HEK293 (cell line): ENCODE measurements around the gene C9orf43.

Source experiments
- BCL11B ChIP-seq: fragments of 450-650 bp; formaldehyde crosslinking; IDR thresholded peaks from 2 replicates; pipeline ENCODE4 v1.5.1; 2016; ENCODE audit warnings: low read depth, missing biosample characterization, missing genetic modification characterization
- CTCF ChIP-seq: fragments of 450-650 bp; formaldehyde crosslinking; IDR thresholded peaks from 2 replicates; pipeline ENCODE4 v1.5.1; 2016; ENCODE audit warnings: missing biosample characterization, missing genetic modification characterization
- EGR2 ChIP-seq: fragments of 450-650 bp; formaldehyde crosslinking; IDR thresholded peaks from 2 replicates; pipeline ENCODE4 v1.5.1; 2016; ENCODE audit warnings: low read depth, missing biosample characterization, missing genetic modification characterization
- GLIS2 ChIP-seq: fragments of 450-650 bp; formaldehyde crosslinking; IDR thresholded peaks from 2 replicates; pipeline ENCODE4 v1.5.1; 2016; ENCODE audit warnings: missing biosample characterization, missing genetic modification characterization
- MYNN ChIP-seq: fragments of 450-650 bp; formaldehyde crosslinking; IDR thresholded peaks from 2 replicates; pipeline ENCODE4 v1.5.1; 2016; ENCODE audit warnings: missing biosample characterization, missing genetic modification characterization, borderline replicate concordance
- YY2 ChIP-seq: fragments of 450-650 bp; formaldehyde crosslinking; IDR thresholded peaks from 2 replicates; pipeline ENCODE4 v1.5.1; 2016; ENCODE audit warnings: missing biosample characterization, missing genetic modification characterization
- ZBTB11 ChIP-seq: fragments of 450-650 bp; formaldehyde crosslinking; conservative IDR thresholded peaks from 2 replicates; pipeline ENCODE4 v1.5.1; 2016; ENCODE audit warnings: low read depth, missing biosample characterization, missing genetic modification characterization
- ZBTB26 ChIP-seq: fragments of 450-650 bp; formaldehyde crosslinking; optimal IDR thresholded peaks from 2 replicates; pipeline ENCODE3; 2016; ENCODE audit warnings: missing biosample characterization, mild to moderate bottlenecking, missing genetic modification characterization
- ZBTB49 ChIP-seq: fragments of 450-650 bp; formaldehyde crosslinking; IDR thresholded peaks from 2 replicates; pipeline ENCODE4 v1.5.1; 2016; ENCODE audit warnings: missing biosample characterization, missing genetic modification characterization, low read depth
- ZEB2 ChIP-seq: fragments of 450-650 bp; formaldehyde crosslinking; IDR thresholded peaks from 2 replicates; pipeline ENCODE4 v1.5.1; 2016; ENCODE audit warnings: missing biosample characterization, missing genetic modification characterization
- ZIC2 ChIP-seq: fragments of 450-650 bp; formaldehyde crosslinking; IDR thresholded peaks from 2 replicates; pipeline ENCODE4 v1.5.1; 2016; ENCODE audit warnings: missing biosample characterization, missing genetic modification characterization
- ZNF114 ChIP-seq: fragments of 450-650 bp; formaldehyde crosslinking; IDR thresholded peaks from 2 replicates; pipeline ENCODE4 v1.5.0; 2017; ENCODE audit warnings: missing biosample characterization, missing genetic modification characterization
- ZNF121 ChIP-seq: fragments of 450-650 bp; formaldehyde crosslinking; IDR thresholded peaks from 2 replicates; pipeline ENCODE4 v1.5.1; 2016; ENCODE audit warnings: missing biosample characterization, missing genetic modification characterization
- ZNF146 ChIP-seq: fragments of 450-650 bp; formaldehyde crosslinking; IDR thresholded peaks from 2 replicates; pipeline ENCODE4 v1.5.1; 2016; ENCODE audit warnings: missing biosample characterization, missing genetic modification characterization
- ZNF398 ChIP-seq: fragments of 450-650 bp; formaldehyde crosslinking; IDR thresholded peaks from 2 replicates; pipeline ENCODE4 v1.5.1; 2017; ENCODE audit warnings: missing biosample characterization, missing genetic modification characterization
- ZNF530 ChIP-seq: fragments of 450-650 bp; formaldehyde crosslinking; IDR thresholded peaks from 2 replicates; pipeline ENCODE4 v1.5.1; 2016; ENCODE audit warnings: low read depth, missing biosample characterization, missing genetic modification characterization
- ZNF623 ChIP-seq: fragments of 450-650 bp; formaldehyde crosslinking; IDR thresholded peaks from 2 replicates; pipeline ENCODE4 v1.5.1; 2016; ENCODE audit warnings: missing biosample characterization, missing genetic modification characterization
- ZNF843 ChIP-seq: fragments of 450-650 bp; formaldehyde crosslinking; IDR thresholded peaks from 2 replicates; pipeline ENCODE4 v1.5.1; 2016; ENCODE audit warnings: missing biosample characterization, missing genetic modification characterization

Gene C9orf43

GRCh38 chr9:113401027-113401792 is 9.3 kb upstream of the C9orf43 start, which contains the start of gene ALAD (continued):
- peak; percentile 52 for TF ChIP-seq ZBTB26 (tag by site-specific recombination)
- TF ChIP-seq ZNF843 (tag by site-specific recombination) = no peak
- TF ChIP-seq ZNF398 (tag by site-specific recombination) = peak; percentile 82
- TF ChIP-seq ZIC2 = peak; percentile 52
- no peak for TF ChIP-seq ZNF623
- no peak for TF ChIP-seq ZNF114 (tag by site-specific recombination)
- no peak for TF ChIP-seq MYNN (tag by site-specific recombination)
- peak; percentile 91 for TF ChIP-seq CTCF (tag by site-specific recombination)
- TF ChIP-seq ZNF121 (tag by site-specific recombination) = no peak
- TF ChIP-seq EGR2 (tag by site-specific recombination) = peak; percentile 82; the same call in 1 of the 2 replicates
- TF ChIP-seq BCL11B (tag by site-specific recombination) = no peak
- TF ChIP-seq ZBTB49 (tag by site-specific recombination) = no peak
- peak; percentile 69 for TF ChIP-seq ZBTB11 (tag by site-specific recombination)
- TF ChIP-seq YY2 (tag by site-specific recombination) = no peak
- peak; percentile 71; the same call in 1 of the 2 replicates for TF ChIP-seq ZEB2
- no peak for TF ChIP-seq ZNF530 (tag by site-specific recombination)
- no peak for TF ChIP-seq ZNF146
- TF ChIP-seq GLIS2 (tag by site-specific recombination) = peak; percentile 99
